GM10847 (cell line): Measurements from ENCODE around the gene C18orf32.
A peak's percentile ranks its signal among the peaks of the same experiment; 100 is the strongest.

Experiments
- POLR2A ChIP-seq: IDR thresholded peaks from 2 replicates; pipeline ENCODE4 v1.6.1; 2011; ENCODE audit not compliant: insufficient read length; ENCODE audit errors: extremely low read depth

C18orf32 gene

DNA sequence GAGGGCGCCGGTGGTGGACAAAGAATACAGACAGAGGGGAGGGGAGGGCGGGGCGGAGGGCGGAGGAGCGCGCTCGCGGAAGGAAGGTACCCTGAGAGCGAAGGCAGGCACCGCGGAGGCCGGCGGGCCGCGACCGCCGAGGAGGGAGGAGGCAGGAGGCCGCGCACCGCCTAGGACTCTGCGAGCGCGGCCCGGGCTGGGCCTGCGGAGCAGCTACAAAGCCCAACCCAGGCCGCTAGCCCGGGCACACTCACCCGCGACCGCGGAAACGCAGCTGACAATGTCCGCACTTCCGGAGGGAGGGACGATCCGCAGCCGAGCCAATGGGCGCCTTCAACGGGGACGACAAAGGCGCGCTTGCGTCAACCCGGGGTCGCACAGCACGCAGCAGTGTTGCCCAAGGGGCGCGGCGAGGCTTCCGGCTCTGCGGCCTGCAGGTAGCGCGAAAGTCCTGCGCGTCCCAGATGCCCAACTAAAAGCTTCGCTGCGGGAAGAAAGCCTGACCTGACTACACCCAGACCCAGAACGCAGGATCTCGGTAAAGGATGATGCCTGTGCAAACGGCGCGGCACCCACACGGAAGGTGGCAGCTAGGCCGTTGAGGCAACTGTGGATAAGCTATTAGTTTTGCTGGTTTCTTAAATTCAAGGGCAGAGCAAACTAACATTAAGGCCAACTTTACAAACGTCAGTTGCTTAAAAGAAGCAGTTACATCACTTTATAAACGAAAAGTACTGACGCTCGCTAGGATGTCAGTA is at the start of gene C18orf32:
Gene C18orf32, minus strand, starts transcription at position 282 of the 758 bp plus-strand sequence. CDS start 3,486 bp downstream, outside the sequence.
- TF ChIP-seq POLR2A = peak; percentile 97

GRCh38 chr18:49534846-49535601 is 48.0 kb upstream of the C18orf32 start:
- TF ChIP-seq POLR2A = no peak

- no peak for TF ChIP-seq POLR2A
These were observed 44.7 kb upstream of the C18orf32 start for GRCh38 chr18:49531678-49532153.

- no peak for TF ChIP-seq POLR2A
These were observed 42.6 kb upstream of the C18orf32 start for GRCh38 chr18:49529596-49529995.

- TF ChIP-seq POLR2A = no peak
These were observed 40.7 kb upstream of the C18orf32 start for GRCh38 chr18:49527631-49528327.

DNA sequence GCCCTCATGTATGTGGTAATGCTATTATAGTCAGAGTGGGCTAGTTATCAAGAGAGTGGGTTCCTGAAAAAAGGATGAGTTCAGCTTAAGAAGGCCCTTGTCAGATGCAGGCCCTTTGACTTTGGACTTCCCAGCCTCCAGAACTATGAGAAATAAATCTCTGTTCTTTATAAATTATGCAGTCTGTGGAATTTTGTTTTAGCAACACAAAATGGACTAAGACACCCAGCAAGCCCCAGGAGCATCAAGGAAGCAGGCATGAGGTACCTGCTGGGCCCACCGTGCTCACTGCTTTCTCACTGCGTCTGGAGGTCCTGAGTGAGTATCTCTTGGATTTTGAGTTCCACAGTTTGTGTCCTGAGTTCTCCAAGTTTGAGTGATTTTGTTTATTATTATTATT is 38.9 kb upstream of the C18orf32 start:
- TF ChIP-seq POLR2A = no peak

DNA sequence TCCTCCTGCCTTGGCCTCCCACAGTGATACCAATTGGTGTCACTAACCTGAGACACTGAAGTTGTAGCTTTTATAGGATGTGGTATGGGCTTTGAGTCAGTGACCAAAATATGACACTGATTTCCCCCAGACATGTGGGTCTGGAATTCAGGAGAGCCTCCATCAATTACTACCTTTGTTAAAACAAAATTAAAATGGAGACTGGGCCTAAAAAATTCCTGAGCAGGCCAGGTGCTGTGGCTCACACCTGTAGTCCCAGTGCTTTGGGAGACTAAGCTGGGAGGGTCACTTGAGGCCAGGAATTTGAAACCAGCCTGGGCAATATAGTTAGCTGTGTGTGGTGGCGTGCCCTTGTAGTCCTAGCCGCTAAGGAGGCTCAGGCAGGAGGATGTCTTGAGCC is 37.9 kb upstream of the C18orf32 start:
- TF ChIP-seq POLR2A = no peak

GRCh38 chr18:49524349-49524748 is 37.3 kb upstream of the C18orf32 start:
- no peak for TF ChIP-seq POLR2A

- TF ChIP-seq POLR2A = no peak
These were observed 34.3 kb upstream of the C18orf32 start for GRCh38 chr18:49521216-49521835.

DNA sequence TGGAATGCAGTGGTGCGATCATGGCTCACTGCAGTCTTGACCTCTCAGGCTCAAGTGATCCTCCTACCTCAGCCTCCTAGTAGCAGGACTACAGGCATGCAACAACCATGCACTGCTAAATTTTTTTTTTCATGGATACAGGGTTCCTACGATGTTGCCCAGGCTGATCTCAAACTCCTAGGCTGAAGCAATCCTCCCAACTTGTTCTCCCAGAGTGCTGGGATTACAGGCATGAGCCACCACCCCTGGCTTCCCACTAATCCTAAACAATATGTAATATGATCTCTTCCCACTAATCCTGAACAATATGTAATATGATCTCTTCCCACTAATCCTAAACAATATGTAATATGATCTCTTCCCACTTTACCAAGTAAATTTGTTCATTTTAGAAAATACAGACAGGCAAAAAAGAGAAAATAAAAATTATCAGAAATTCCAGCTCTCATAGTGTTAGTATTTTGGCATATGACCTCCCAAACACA is 33.7 kb upstream of the C18orf32 start:
- no peak for TF ChIP-seq POLR2A

- no peak for TF ChIP-seq POLR2A
These were observed 32.3 kb upstream of the C18orf32 start for GRCh38 chr18:49519101-49519971.

GRCh38 chr18:49517483-49517882 is 30.4 kb upstream of the C18orf32 start:
- no peak for TF ChIP-seq POLR2A

- no peak for TF ChIP-seq POLR2A
These were observed 28.5 kb upstream of the C18orf32 start for GRCh38 chr18:49515516-49515915.

DNA sequence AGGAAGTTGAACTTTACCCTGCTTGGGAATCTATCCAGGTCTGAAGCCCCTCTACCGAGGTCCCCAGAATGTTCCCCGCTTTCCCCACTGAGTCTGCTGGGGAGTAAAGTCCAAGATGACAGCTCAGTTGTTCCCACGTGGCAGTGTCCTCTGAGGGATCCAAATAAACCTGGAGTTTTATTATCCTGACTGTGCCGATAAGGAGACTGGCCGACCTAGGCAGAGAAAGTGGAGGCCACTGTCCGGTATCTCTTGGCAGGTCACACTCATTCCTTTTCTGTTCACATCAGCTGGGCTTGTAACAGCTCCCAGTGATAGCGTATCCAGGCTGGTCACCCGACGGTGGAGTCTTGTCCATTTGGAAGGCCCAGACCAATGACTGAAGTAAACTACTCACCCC is 27.5 kb upstream of the C18orf32 start:
- no peak for TF ChIP-seq POLR2A
